H1 (cell line): Measurements from ENCODE around the gene TRAPPC12. TPM values are rescaled to one million over a fixed set of nuclear protein-coding genes. Genes with fewer than 3 reads are reported as not detected.

Source experiments
- CTCF ChIA-PET: fragments of 300-600 bp; sonication (Branson Sonifier 250); formaldehyde crosslinking; loops from one replicate; lab custom pipeline; 2021; ENCODE audit not compliant: partially characterized antibody; lab: Charles Lee
- POLR2A ChIA-PET: fragments of 300-600 bp; sonication (Branson Sonifier 250); formaldehyde crosslinking; loops from one replicate; lab custom pipeline; 2021; ENCODE audit warnings: inconsistent platforms; ENCODE audit not compliant: partially characterized antibody; lab: Charles Lee
- DNase-seq, 2 experiments: peaks; one replicate each; pipeline versions ENCODE4 v3.0.0 to v3.0.0-alpha.2; 2010 to 2022; ENCODE audit warnings: low spot score in 2 of 2, low read depth in 1 of 2, mixed read lengths in 1 of 2
- FAIRE-seq: peaks from 2 replicates; lab custom pipeline; 2011; peaks lifted over from hg19 to GRCh38; lab: Jason Lieb, UNC
- H2AFZ ChIP-seq: 2 replicates; pipeline ENCODE4 v1.8.1; 2012; ENCODE audit warnings: low read length, inconsistent platforms
- H2AK5ac ChIP-seq: 2 replicates; pipeline ENCODE4 v1.6.1; 2013; ENCODE audit warnings: low read depth, low read length
- H2BK120ac ChIP-seq: replicated peaks from 2 replicates; pipeline ENCODE3; 2013; ENCODE audit warnings: low read depth, low read length, inconsistent platforms
- H2BK12ac ChIP-seq: 2 replicates; pipeline ENCODE4 v1.6.1; 2013; ENCODE audit warnings: low read depth, low read length
- H2BK15ac ChIP-seq: 2 replicates; pipeline ENCODE4 v1.6.1; 2013; ENCODE audit warnings: low read length
- H2BK20ac ChIP-seq: 2 replicates; pipeline ENCODE4 v1.6.1; 2013; ENCODE audit warnings: low read length
- H2BK5ac ChIP-seq: 2 replicates; pipeline ENCODE4 v1.6.1; 2013; ENCODE audit warnings: low read depth, low read length
- H3K14ac ChIP-seq: 2 replicates; pipeline ENCODE4 v1.6.1; 2013; ENCODE audit warnings: inconsistent platforms; ENCODE audit not compliant: insufficient read length
- H3K18ac ChIP-seq: 2 replicates; pipeline ENCODE4 v1.6.1; 2013; ENCODE audit warnings: low read length; ENCODE audit errors: extremely low read depth
- H3K23ac ChIP-seq: 2 replicates; pipeline ENCODE4 v1.6.1; 2013; ENCODE audit warnings: inconsistent platforms; ENCODE audit not compliant: insufficient read length
- H3K23me2 ChIP-seq: 2 replicates; pipeline ENCODE4 v1.6.1; 2013; ENCODE audit warnings: low read depth, low read length
- H3K27ac ChIP-seq: 2 replicates; pipeline ENCODE4 v1.6.1; 2011; ENCODE audit warnings: low read depth, low read length, inconsistent platforms
- H3K27me3 ChIP-seq, 4 experiments: replicated peaks in 1 of 4; 1 replicate in 1 of 4; 2 replicates in 3 of 4; pipeline versions ENCODE4 v1.6.1 to v1.8.1; 2011 to 2013; ENCODE audit warnings: low read length in 3 of 4, mild to moderate bottlenecking in 3 of 4, inconsistent platforms in 2 of 4, mixed read lengths in 2 of 4, moderate library complexity in 1 of 4; ENCODE audit not compliant: control insufficient read depth in 3 of 4, insufficient read depth in 3 of 4; ENCODE audit errors: extremely low read depth in 1 of 4
- H3K36me3 ChIP-seq, 4 experiments: 2 replicates each; pipeline versions ENCODE4 v1.6.1 to v1.8.1; 2011 to 2013; ENCODE audit warnings: mild to moderate bottlenecking in 4 of 4, low read length in 3 of 4, moderate library complexity in 2 of 4, control low read depth in 1 of 4, inconsistent platforms in 1 of 4; ENCODE audit not compliant: insufficient read depth in 4 of 4, control insufficient read depth in 2 of 4
- H3K4ac ChIP-seq: replicated peaks from 2 replicates; pipeline ENCODE3; 2013; ENCODE audit warnings: low read length, low read depth, mixed read lengths, inconsistent platforms; ENCODE audit not compliant: insufficient read length
- H3K4me1 ChIP-seq, 4 experiments: replicated peaks in 1 of 4; 1 replicate in 1 of 4; 2 replicates in 3 of 4; pipeline versions ENCODE4 v1.6.1 to v1.8.1; 2011 to 2013; ENCODE audit warnings: low read length in 3 of 4, inconsistent platforms in 2 of 4, mixed read lengths in 1 of 4; ENCODE audit not compliant: insufficient read depth in 4 of 4, control insufficient read depth in 3 of 4
- H3K4me2 ChIP-seq, 2 experiments: 2 replicates each; pipeline versions ENCODE4 v1.6.1 to v1.8.1; 2011 to 2013; ENCODE audit warnings: low read depth in 2 of 2, low read length in 2 of 2, control low read depth in 1 of 2, inconsistent platforms in 1 of 2, mild to moderate bottlenecking in 1 of 2; ENCODE audit not compliant: insufficient read depth in 1 of 2
- H3K4me3 ChIP-seq, 4 experiments: fragments of 200-600, 300-600 bp in 1 of 4; sonication (generic), shearing (Covaris generic), sonication (Bioruptor Twin) in 1 of 4; 2 replicates each; pipeline versions ENCODE4 v1.5.1 to v1.8.1; 2011 to 2016; ENCODE audit warnings: low read length in 4 of 4, low read depth in 3 of 4, control low read depth in 2 of 4, inconsistent platforms in 2 of 4, mild to moderate bottlenecking in 2 of 4, mixed read lengths in 1 of 4, moderate library complexity in 1 of 4; ENCODE audit not compliant: insufficient read depth in 2 of 4; ENCODE audit errors: extremely low read depth in 1 of 4
- H3K56ac ChIP-seq: replicated peaks from 2 replicates; pipeline ENCODE3; 2013; ENCODE audit warnings: low read depth, mild to moderate bottlenecking, mixed read lengths, low read length, inconsistent platforms; ENCODE audit not compliant: insufficient read length
- H3K79me1 ChIP-seq: 2 replicates; pipeline ENCODE4 v1.6.1; 2013; ENCODE audit warnings: low read depth, low read length, control low read depth
- H3K79me2 ChIP-seq, 2 experiments: 2 replicates each; pipeline versions ENCODE4 v1.6.1 to v1.8.1; 2012 to 2013; ENCODE audit warnings: low read length in 2 of 2, mild to moderate bottlenecking in 2 of 2, inconsistent platforms in 1 of 2; ENCODE audit not compliant: insufficient read depth in 2 of 2, control insufficient read depth in 1 of 2
- H3K9ac ChIP-seq, 4 experiments: replicated peaks in 1 of 4; 1 replicate in 1 of 4; 2 replicates in 3 of 4; pipeline versions ENCODE4 v1.6.1 to v1.8.1; 2011 to 2013; ENCODE audit warnings: low read depth in 3 of 4, low read length in 3 of 4, control low read depth in 2 of 4, mild to moderate bottlenecking in 2 of 4, moderate library complexity in 2 of 4, inconsistent platforms in 1 of 4; ENCODE audit errors: extremely low read depth in 1 of 4
- H3K9me3 ChIP-seq, 2 experiments: 2 replicates each; pipeline versions ENCODE4 v1.6.1 to v1.8.1; 2012 to 2013; ENCODE audit warnings: mild to moderate bottlenecking in 2 of 2, moderate library complexity in 2 of 2, control low read depth in 1 of 2, inconsistent platforms in 1 of 2, low read depth in 1 of 2, low read length in 1 of 2, mixed read lengths in 1 of 2; ENCODE audit not compliant: insufficient read depth in 2 of 2
- H4K20me1 ChIP-seq, 2 experiments: replicated peaks in 1 of 2; 2 replicates each; pipeline versions ENCODE3 to v1.8.1; 2011 to 2013; ENCODE audit warnings: inconsistent platforms in 2 of 2, low read length in 2 of 2, mild to moderate bottlenecking in 1 of 2; ENCODE audit not compliant: insufficient read depth in 2 of 2, control insufficient read depth in 1 of 2
- H4K5ac ChIP-seq: 2 replicates; pipeline ENCODE4 v1.6.1; 2013; ENCODE audit warnings: low read length, low read depth, mixed read lengths, inconsistent platforms; ENCODE audit not compliant: insufficient read length
- H4K8ac ChIP-seq: 2 replicates; pipeline ENCODE4 v1.8.0; 2013; ENCODE audit warnings: mild to moderate bottlenecking, moderate library complexity, low read length, inconsistent platforms; ENCODE audit not compliant: insufficient read depth; ENCODE audit errors: extremely low read depth
- H4K91ac ChIP-seq: replicated peaks from 2 replicates; pipeline ENCODE3; 2013; ENCODE audit warnings: low read length, mixed read lengths, inconsistent platforms; ENCODE audit not compliant: insufficient read length
- HDAC6 ChIP-seq: IDR thresholded peaks from one replicate; pipeline ENCODE4 v1.7.1; 2012; ENCODE audit warnings: low read depth, mild to moderate bottlenecking, inconsistent platforms, low read length, moderate library complexity
- TCF12 ChIP-seq: IDR thresholded peaks from 2 replicates; pipeline ENCODE4 v1.6.1; 2011; ENCODE audit warnings: low read depth, mild to moderate bottlenecking, low read length
- WGBS, 2 experiments: shearing (Covaris generic) in 1 of 2; methylation state at CpG; one replicate each; pipeline versions ENCODE4 v1.1.6 to v1.1.7; 2013 to 2015; ENCODE audit warnings: low lambda C conversion rate in 2 of 2, mixed read lengths in 2 of 2, inconsistent platforms in 1 of 2, low coverage in 1 of 2, missing lambda C conversion rate in 1 of 2; ENCODE audit not compliant: insufficient replicate concordance in 2 of 2, insufficient coverage in 1 of 2, insufficient read length in 1 of 2; ENCODE audit errors: extremely low coverage in 1 of 2, missing lambda C conversion rate in 1 of 2; 5-methylcytosine and 5-hydroxymethylcytosine counted together
- polyA plus RNA-seq, 7 experiments: library from polyadenylated mRNA; depleted of rRNA in 3 of 7; stranded (reverse) in 5 of 7; unstranded in 2 of 7; fragments of >200 nt in 5 of 7; fragments of 200-250 nt in 2 of 7; gene quantifications; 1 replicate in 5 of 7; 2 replicates in 1 of 7; 4 replicates in 1 of 7; pipeline versions ENCODE4 v1.2.1 to v1.2.3, GENCODE V29; 2011 to 2013; ENCODE audit warnings: missing spikeins in 2 of 7, mixed read lengths in 2 of 7
- total RNA-seq: library from RNA; stranded (reverse); fragmentation: NEBNext Ultra II Directional; extraction: Animal tissue kit (Norgen Biotek cat#: 25700); gene quantifications from 2 replicates; pipeline ENCODE4 v1.2.1, GENCODE V29; 2021

Gene TRAPPC12
- total and polyA plus RNA-seq, 2 of the 8 experiments (the other 6 are each of a cell fraction or from before 2014, with no cell fraction given), result 35.0 to 67.3 TPM

GRCh38 chr2:3527886-3528785, 148.6 kb downstream of the TRAPPC12 start:
- Histone ChIP-seq H3K4me2 (no peak overlapping the region), H2AK5ac (peak overlapping the region; percentile 98; the same call in 1 of the 2 replicates), H3K9me3 (no peaks in the 10 kb centered on the region; a peak in 1 of 4 replicates), H3K36me3 (no peaks in the 10 kb centered on the region; a peak in 1 of 8 replicates), H3K23me2 (peaks cover 13% of the 10 kb centered on the region), H4K20me1 (peaks cover 0 to 9% of the 10 kb centered on the region in 2 experiments), H2BK5ac (peak overlapping the region; percentile 25; the same call in 1 of the 2 replicates), H3K4me1 (peaks cover 0 to 4% (median 0%) of the 10 kb centered on the region in 4 experiments; a peak in 1 of 7 replicates), H4K8ac (peak overlapping the region; percentile 71; the same call in 1 of the 2 replicates), H3K14ac (peak overlapping the region; percentile 94), H3K79me2 (peaks cover 0 to 7% of the 10 kb centered on the region in 2 experiments; a peak in 1 of 4 replicates), H2BK15ac (peak overlapping the region; percentile 33; the same call in 1 of the 2 replicates), H3K27me3 (no peaks in the 10 kb centered on the region), H3K4me3 (no peak overlapping the region), H4K91ac (peak overlapping the region; percentile 98), H2BK12ac (peak overlapping the region; percentile 6; the same call in 1 of the 2 replicates), H2BK20ac (no peak overlapping the region), H3K18ac (no peak overlapping the region), H4K5ac (peak overlapping the region; percentile 21), H2AFZ (no peak overlapping the region), H3K4ac (peak overlapping the region; percentile 91), H3K9ac (peak overlapping the region in 1 of 4 experiments; percentile 45; a peak in 2 of 7 replicates), H2BK120ac (peak overlapping the region; percentile 33), H3K23ac (peak overlapping the region; percentile 94), H3K27ac (no peak overlapping the region), H3K79me1 (no peaks in the 10 kb centered on the region), H3K56ac (peak overlapping the region; percentile 100)
- no peak for TF ChIP-seq TCF12
- peak; percentile 14 for TF ChIP-seq HDAC6
- DNase-seq (peak in 1 of 2 experiments; percentile 32), FAIRE-seq (no peak)
- CTCF ChIA-PET, result interaction anchor here (0.9 to 1.1 kb wide), 3 partner anchors 9 to 34 kb away, joined by 3 read pairs; no protein-coding TSS in a partner anchor
- POLR2A ChIA-PET, result interaction anchor here (0.9 to 2.3 kb wide), 6 partner anchors 9 to 122 kb away, joined by 3 to 11 read pairs (median 5); partner anchors contain the start of genes ADI1 and RPS7
- WGBS, 2 experiments, result 93% methylated on average over 39 of the region's 40 CpGs; no CpG with 5 or more reads in 1 of the 2 experiments
